OCI-LY1 (cell line): ENCODE results near the gene GPR37L1.

Source experiments
- H2AFZ ChIP-seq: fragments of 200-600 bp; sonication (generic), shearing (Covaris generic); 2 replicates; pipeline ENCODE4 v1.6.0; 2014; ENCODE audit warnings: antibody characterized with exemption, mild to moderate bottlenecking, low read length
- H3F3A ChIP-seq: fragments of 200-600 bp; sonication (generic), shearing (Covaris generic); 2 replicates; pipeline ENCODE4 v1.6.0; 2014; ENCODE audit warnings: mild to moderate bottlenecking, antibody characterized with exemption, low read length, moderate library complexity; ENCODE audit not compliant: insufficient read depth
- H3K27ac ChIP-seq: fragments of 200-600 bp; sonication (generic); 2 replicates; pipeline ENCODE4 v1.5.1; 2014; ENCODE audit warnings: low read length, mixed run types, mild to moderate bottlenecking, low read depth; ENCODE audit not compliant: poor library complexity, severe bottlenecking
- H3K27me3 ChIP-seq: fragments of 200-600 bp; sonication (generic); 2 replicates; pipeline ENCODE4 v1.6.0; 2014; ENCODE audit warnings: antibody characterized with exemption, mild to moderate bottlenecking, low read length, moderate library complexity; ENCODE audit not compliant: insufficient read depth
- H3K36me3 ChIP-seq: fragments of 200-600 bp; sonication (generic); 2 replicates; pipeline ENCODE4 v1.6.1; 2014; ENCODE audit warnings: mild to moderate bottlenecking, antibody characterized with exemption, low read length, moderate library complexity, mixed read lengths; ENCODE audit not compliant: insufficient read depth
- H3K4me1 ChIP-seq: fragments of 200-600 bp; sonication (generic); 2 replicates; pipeline ENCODE4 v1.5.1; 2014; ENCODE audit warnings: mild to moderate bottlenecking, low read length, moderate library complexity; ENCODE audit not compliant: insufficient read depth, severe bottlenecking
- H3K4me2 ChIP-seq: fragments of 200-600 bp; sonication (generic), shearing (Covaris generic); 2 replicates; pipeline ENCODE4 v1.6.1; 2014; ENCODE audit warnings: low read length
- H3K4me3 ChIP-seq: fragments of 200-600 bp; sonication (generic); 2 replicates; pipeline ENCODE4 v1.5.1; 2014; ENCODE audit warnings: low read length, low read depth, mild to moderate bottlenecking, mixed read lengths; ENCODE audit not compliant: poor library complexity, severe bottlenecking
- H3K79me2 ChIP-seq: fragments of 200-600 bp; shearing (Covaris generic); 2 replicates; pipeline ENCODE4 v1.6.1; 2016; ENCODE audit warnings: mixed run types, low read length, mixed read lengths; ENCODE audit not compliant: insufficient read depth
- H3K9ac ChIP-seq: fragments of 200-600 bp; sonication (generic), shearing (Covaris generic); 2 replicates; pipeline ENCODE4 v1.6.1; 2014; ENCODE audit warnings: mild to moderate bottlenecking, low read length, mixed read lengths
- H3K9me2 ChIP-seq: fragments of 200-600 bp; sonication (generic), shearing (Covaris generic); 2 replicates; pipeline ENCODE4 v1.6.1; 2014; ENCODE audit warnings: low read depth, mild to moderate bottlenecking, low read length, mixed read lengths
- H3K9me3 ChIP-seq: fragments of 200-600 bp; shearing (Covaris generic); 2 replicates; pipeline ENCODE4 v1.6.1; 2014; ENCODE audit warnings: low read length, mixed read lengths
- H4K20me1 ChIP-seq: fragments of 200-600 bp; sonication (generic), shearing (Covaris generic); 2 replicates; pipeline ENCODE4 v1.6.0; 2016; ENCODE audit warnings: mild to moderate bottlenecking, low read length; ENCODE audit not compliant: insufficient read depth
- CTCF ChIP-seq: fragments of 200-600 bp; sonication (generic), shearing (Covaris generic); IDR thresholded peaks from 2 replicates; pipeline ENCODE4 v1.5.1; 2017; ENCODE audit warnings: mild to moderate bottlenecking, antibody characterized with exemption, low read length, moderate library complexity, mixed read lengths
- EZH2 ChIP-seq: fragments of 200-600 bp; sonication (generic), shearing (Covaris generic); IDR thresholded peaks from 2 replicates; pipeline ENCODE4 v1.8.0; 2017; ENCODE audit warnings: borderline replicate concordance, mixed run types, mild to moderate bottlenecking, antibody characterized with exemption, low read length, moderate library complexity, mixed read lengths

Gene GPR37L1

GRCh38 chr1:202127061-202127460, 4.3 kb downstream of the GPR37L1 start:
- Histone ChIP-seq H3K36me3 (peaks cover 3% of the 10 kb centered on the region), H3K79me2 (no peaks in the 10 kb centered on the region), H3K4me1 (no peaks in the 10 kb centered on the region), H3K9me3 (no peaks in the 10 kb centered on the region), H2AFZ (no peak overlapping the region), H3K4me2 (no peak overlapping the region), H3K4me3 (no peak overlapping the region), H4K20me1 (no peaks in the 10 kb centered on the region), H3K9ac (no peak overlapping the region), H3K27ac (no peak overlapping the region), H3K9me2 (no peaks in the 10 kb centered on the region), H3F3A (no peaks in the 10 kb centered on the region), H3K27me3 (peaks cover 4% of the 10 kb centered on the region)
- TF ChIP-seq EZH2: no peak
- TF ChIP-seq CTCF: no peak

GRCh38 chr1:202127836-202128622, 5.3 kb downstream of the GPR37L1 start:
- Histone ChIP-seq H2AFZ (no peak overlapping the region), H3K4me1 (no peaks in the 10 kb centered on the region), H3K36me3 (peaks cover 12% of the 10 kb centered on the region), H3F3A (no peaks in the 10 kb centered on the region), H4K20me1 (no peaks in the 10 kb centered on the region), H3K4me3 (no peak overlapping the region), H3K9ac (no peak overlapping the region), H3K27ac (no peak overlapping the region), H3K79me2 (no peaks in the 10 kb centered on the region), H3K4me2 (no peak overlapping the region), H3K9me2 (no peaks in the 10 kb centered on the region), H3K27me3 (no peaks in the 10 kb centered on the region; the same call in 1 of the 2 replicates), H3K9me3 (no peaks in the 10 kb centered on the region)
- TF ChIP-seq CTCF: no peak

- H4K20me1 ChIP-seq: no peaks in the 10 kb centered on the region
- no peak overlapping the region for H3K27ac ChIP-seq
- no peaks in the 10 kb centered on the region for H3F3A ChIP-seq
- peaks cover 26% of the 10 kb centered on the region for H3K36me3 ChIP-seq
- H3K27me3 ChIP-seq: no peaks in the 10 kb centered on the region
- H3K4me2 ChIP-seq: no peak overlapping the region
- H3K4me1 ChIP-seq: no peaks in the 10 kb centered on the region
- H3K9me2 ChIP-seq: no peaks in the 10 kb centered on the region
- TF ChIP-seq EZH2: no peak
- no peak for TF ChIP-seq CTCF
- H3K4me3 ChIP-seq: no peak overlapping the region
- no peak overlapping the region for H3K9ac ChIP-seq
- H2AFZ ChIP-seq: no peak overlapping the region
- H3K9me3 ChIP-seq: no peaks in the 10 kb centered on the region
- H3K79me2 ChIP-seq: no peaks in the 10 kb centered on the region
These were observed 7.0 kb downstream of the GPR37L1 start for GRCh38 chr1:202129453-202130296.
